ENCODE data around the gene DGCR6L.
"Not testable (repeated sequence)": the region's sequence is repeated elsewhere in the genome, so short reads cannot be mapped to it uniquely, and the experiment has no call there.

Gene DGCR6L

DNA sequence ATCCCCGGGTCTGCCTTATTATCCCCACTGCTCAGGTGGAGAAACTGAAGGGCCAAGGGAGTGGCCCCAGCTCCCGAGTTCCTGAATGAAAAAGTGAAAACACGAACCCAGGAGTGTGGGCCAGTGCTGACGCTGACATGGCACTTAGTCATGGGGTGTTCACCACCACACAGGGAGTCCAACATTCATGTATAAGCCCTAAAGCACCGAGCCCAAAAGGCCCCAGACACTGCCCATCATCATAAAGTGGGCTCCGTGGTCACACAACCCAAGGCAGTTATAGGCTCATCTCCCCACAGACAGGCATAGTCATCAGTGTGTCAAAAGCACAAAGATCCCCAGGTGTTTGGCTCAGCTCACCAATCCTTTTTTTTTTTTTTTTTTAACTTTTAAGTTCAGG lies 32.7 kb upstream of the DGCR6L start:
- H3K9me3 Mint-ChIP-seq; H3K27ac Mint-ChIP-seq; H3K4me3 Mint-ChIP-seq; H3K4me1 Mint-ChIP-seq (ENCODE audit: low read depth); H3K27me3 Mint-ChIP-seq (ENCODE audit: low read depth); H3K36me3 Mint-ChIP-seq (ENCODE audit: low read depth): not testable (repeated sequence)

DNA sequence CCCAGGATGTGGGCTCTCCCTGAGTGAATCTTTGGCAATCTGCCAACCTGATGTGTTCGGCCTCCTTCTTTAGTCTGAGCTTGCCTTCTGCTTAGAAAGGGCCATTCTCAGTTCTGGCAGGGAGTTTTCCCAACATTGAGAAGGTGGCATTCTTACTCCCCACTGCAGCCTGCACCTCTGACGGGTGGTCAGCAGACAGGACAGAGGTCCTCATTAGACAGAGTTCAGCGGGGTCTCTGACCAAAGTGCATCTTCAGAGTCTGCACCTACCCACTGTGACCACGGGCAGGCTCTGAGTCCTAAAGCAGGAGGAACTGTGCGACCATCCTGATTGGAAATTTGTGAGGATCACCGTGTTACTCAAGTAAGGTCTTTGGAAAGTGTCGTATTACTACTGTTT lies 26.7 kb upstream of the DGCR6L start:
- H3K4me1 Mint-ChIP-seq (ENCODE audit: low read depth); H3K27me3 Mint-ChIP-seq (ENCODE audit: low read depth); H3K4me3 Mint-ChIP-seq; H3K9me3 Mint-ChIP-seq; H3K36me3 Mint-ChIP-seq (ENCODE audit: low read depth); H3K27ac Mint-ChIP-seq: not testable (repeated sequence)

DNA sequence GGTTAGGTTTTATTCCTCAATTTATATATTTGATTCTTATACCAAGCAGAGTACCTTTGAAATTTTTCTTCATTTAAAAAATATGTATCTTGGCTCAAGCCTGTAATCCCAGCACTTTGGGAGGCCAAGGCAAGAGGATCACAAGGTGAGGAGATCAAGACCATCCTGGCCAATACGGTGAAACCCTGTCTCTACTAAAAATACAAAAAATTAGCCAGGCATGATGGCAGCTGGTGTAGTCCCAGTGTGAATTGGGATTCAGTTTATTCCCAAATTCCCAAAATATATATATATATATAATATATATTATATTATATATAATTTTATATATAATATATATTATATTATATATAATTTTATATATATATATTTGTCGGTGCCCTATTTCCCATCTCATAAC lies 18.4 kb upstream of the DGCR6L start:
- H3K36me3 Mint-ChIP-seq (ENCODE audit: low read depth); H3K9me3 Mint-ChIP-seq; H3K4me3 Mint-ChIP-seq; H3K27ac Mint-ChIP-seq; H3K4me1 Mint-ChIP-seq (ENCODE audit: low read depth); H3K27me3 Mint-ChIP-seq (ENCODE audit: low read depth): not testable (repeated sequence)

DNA sequence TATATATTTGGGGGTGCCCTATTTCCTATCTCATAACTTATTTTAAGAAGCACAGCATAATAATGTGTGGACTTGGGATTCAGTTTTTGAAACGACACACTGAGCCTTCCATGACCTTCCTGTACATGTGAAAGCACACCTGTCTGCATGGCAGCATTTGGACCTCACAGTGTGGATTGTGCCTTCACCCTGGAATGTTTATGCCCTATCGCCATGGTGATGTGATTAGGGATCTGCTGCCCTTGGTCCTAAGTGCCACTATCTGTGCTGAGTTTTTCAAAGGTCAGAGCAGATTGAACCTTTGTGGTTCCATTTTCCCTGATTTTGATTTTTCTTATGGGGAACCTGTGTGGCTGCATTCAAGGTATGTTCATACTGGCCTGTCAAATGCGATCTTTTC lies 17.9 kb upstream of the DGCR6L start:
- not testable (repeated sequence) for H3K4me1 Mint-ChIP-seq (ENCODE audit: low read depth); H3K27ac Mint-ChIP-seq; H3K36me3 Mint-ChIP-seq (ENCODE audit: low read depth); H3K27me3 Mint-ChIP-seq (ENCODE audit: low read depth); H3K9me3 Mint-ChIP-seq; H3K4me3 Mint-ChIP-seq

DNA sequence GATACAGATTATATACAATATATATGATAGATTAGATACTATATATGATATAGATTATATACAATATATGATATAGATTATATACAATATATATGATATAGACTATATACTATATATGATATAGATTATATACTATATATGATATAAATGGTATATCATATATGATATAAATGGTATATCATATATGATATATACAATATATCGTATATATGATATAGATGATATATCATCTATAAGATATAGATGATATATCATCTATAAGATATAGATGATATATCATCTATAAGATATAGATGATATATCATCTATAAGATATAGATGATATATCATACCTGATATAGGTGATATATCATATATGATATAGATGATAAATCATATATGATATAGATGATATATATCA lies 16.7 kb upstream of the DGCR6L start:
- H3K36me3 Mint-ChIP-seq (ENCODE audit: low read depth); H3K4me1 Mint-ChIP-seq (ENCODE audit: low read depth); H3K27me3 Mint-ChIP-seq (ENCODE audit: low read depth); H3K4me3 Mint-ChIP-seq; H3K9me3 Mint-ChIP-seq; H3K27ac Mint-ChIP-seq: not testable (repeated sequence)

DNA sequence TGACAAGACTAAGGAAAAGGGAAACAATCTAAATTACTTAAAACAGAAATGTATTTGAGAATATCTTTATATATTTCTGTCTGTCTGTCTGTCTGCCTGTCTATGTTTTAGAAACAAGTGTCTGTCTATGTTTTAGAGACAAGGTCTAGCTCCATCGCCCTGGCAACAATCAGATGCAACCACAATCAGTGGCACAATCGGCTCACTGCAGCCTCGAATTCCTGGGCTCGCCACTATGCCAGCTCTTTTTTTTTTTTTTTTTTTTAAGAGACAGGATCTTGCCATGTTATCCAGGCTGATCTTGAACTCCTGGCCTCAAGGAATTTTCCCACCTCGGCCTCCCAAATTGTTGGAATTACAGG lies 8.7 kb upstream of the DGCR6L start:
- not testable (repeated sequence) for H3K9me3 Mint-ChIP-seq
- peak overlapping the region; percentile 88 for H3K27ac Mint-ChIP-seq

DNA sequence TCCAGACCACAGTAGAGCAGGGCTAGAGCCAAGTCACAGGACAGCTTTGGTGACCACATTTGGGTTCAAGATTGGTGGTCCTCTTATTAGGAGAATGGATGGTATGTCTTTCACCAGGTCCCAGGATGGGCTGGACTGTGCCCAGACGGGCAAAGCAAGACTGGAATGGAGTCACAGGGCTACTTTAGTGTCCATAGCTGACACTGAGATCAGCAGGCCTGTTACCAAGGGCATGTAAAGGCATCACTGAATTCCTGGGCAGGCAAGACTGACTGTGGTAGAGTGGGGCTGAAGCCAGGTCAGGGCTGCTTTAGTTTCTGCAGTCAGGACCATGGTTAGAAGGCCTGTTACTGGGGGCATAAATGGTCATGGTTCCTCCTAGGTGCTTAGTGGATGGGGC lies 6.1 kb upstream of the DGCR6L start:
- peak overlapping the region; percentile 57 for H3K27ac Mint-ChIP-seq
- H3K36me3 Mint-ChIP-seq (ENCODE audit: low read depth), result not testable (repeated sequence)

More for the DNA sequence above, 8.7 kb upstream of the DGCR6L start:
- not testable (repeated sequence) for H3K36me3 Mint-ChIP-seq (ENCODE audit: low read depth); H3K27me3 Mint-ChIP-seq (ENCODE audit: low read depth)
- Mint-ChIP-seq H3K4me3 (peak overlapping the region; percentile 75), H3K4me1 (ENCODE audit: low read depth) (peaks cover 15% of the 10 kb centered on the region)

DNA sequence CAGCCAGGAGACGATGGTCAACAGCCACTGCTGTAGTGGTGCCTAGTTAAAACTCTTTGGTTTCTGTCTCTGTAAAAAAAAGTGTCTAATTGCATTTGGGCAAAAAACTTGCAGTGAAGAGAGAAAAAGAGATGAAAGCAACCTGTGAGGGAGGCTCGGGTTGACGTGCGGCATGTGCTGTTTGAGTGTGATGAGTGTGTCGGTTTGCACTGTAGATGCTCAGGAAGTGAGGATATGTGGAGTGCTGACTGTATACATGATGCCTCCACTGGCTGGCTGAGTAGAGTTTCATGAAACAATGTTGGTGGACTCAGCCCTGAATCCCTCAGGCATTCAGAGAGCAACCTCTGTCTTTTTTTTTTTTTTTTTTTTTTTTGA lies 4.3 kb upstream of the DGCR6L start:
- Mint-ChIP-seq H3K9me3 (no peaks in the 10 kb centered on the region), H3K4me1 (ENCODE audit: low read depth) (peaks cover 39% of the 10 kb centered on the region), H3K27ac (peak overlapping the region; percentile 87), H3K36me3 (ENCODE audit: low read depth) (peaks cover 1% of the 10 kb centered on the region), H3K27me3 (ENCODE audit: low read depth) (no peaks in the 10 kb centered on the region), H3K4me3 (peak overlapping the region; percentile 30)

More for the DNA sequence above, 6.1 kb upstream of the DGCR6L start:
- H3K4me1 Mint-ChIP-seq (ENCODE audit: low read depth), result peaks cover 30% of the 10 kb centered on the region
- not testable (repeated sequence) for H3K27me3 Mint-ChIP-seq (ENCODE audit: low read depth); H3K9me3 Mint-ChIP-seq; H3K4me3 Mint-ChIP-seq

DNA sequence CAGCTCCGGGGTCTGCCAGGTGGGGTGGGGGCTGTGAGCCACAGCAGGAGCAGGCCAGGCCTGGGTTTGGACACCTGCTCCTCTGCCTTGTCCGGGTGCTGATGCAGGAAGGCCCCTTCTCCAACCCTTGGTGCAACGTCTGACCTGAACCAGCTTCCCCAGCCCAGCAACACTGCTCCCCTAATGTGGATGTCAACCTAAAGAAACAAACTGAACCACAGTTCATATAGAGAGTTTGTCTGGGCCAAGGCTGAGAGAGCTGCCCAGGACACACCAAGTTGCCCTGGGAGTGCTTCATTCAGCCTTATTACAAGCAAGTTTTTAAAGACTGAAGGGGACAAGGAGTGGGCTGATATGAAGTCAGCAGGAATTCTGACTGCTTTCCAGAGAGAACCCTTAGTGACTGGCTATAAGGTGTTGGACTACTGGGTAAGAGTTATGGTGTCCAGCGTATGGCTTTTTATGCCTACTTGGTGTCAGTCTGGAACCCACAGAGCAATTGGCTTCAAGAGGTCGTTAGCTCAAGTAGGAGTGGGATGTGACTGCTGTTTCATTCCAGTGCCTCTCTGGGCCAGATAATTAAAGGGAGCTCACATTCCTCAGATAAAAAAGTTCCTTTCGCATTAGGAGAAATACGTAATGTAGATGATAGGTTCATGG lies 1.8 kb upstream of the DGCR6L start:
- Mint-ChIP-seq H3K4me3 (peak overlapping the region; percentile 53), H3K27ac (peak overlapping the region; percentile 16), H3K4me1 (ENCODE audit: low read depth) (peaks cover 46% of the 10 kb centered on the region)
- H3K27me3 Mint-ChIP-seq (ENCODE audit: low read depth); H3K36me3 Mint-ChIP-seq (ENCODE audit: low read depth); H3K9me3 Mint-ChIP-seq: not testable (repeated sequence)

DNA sequence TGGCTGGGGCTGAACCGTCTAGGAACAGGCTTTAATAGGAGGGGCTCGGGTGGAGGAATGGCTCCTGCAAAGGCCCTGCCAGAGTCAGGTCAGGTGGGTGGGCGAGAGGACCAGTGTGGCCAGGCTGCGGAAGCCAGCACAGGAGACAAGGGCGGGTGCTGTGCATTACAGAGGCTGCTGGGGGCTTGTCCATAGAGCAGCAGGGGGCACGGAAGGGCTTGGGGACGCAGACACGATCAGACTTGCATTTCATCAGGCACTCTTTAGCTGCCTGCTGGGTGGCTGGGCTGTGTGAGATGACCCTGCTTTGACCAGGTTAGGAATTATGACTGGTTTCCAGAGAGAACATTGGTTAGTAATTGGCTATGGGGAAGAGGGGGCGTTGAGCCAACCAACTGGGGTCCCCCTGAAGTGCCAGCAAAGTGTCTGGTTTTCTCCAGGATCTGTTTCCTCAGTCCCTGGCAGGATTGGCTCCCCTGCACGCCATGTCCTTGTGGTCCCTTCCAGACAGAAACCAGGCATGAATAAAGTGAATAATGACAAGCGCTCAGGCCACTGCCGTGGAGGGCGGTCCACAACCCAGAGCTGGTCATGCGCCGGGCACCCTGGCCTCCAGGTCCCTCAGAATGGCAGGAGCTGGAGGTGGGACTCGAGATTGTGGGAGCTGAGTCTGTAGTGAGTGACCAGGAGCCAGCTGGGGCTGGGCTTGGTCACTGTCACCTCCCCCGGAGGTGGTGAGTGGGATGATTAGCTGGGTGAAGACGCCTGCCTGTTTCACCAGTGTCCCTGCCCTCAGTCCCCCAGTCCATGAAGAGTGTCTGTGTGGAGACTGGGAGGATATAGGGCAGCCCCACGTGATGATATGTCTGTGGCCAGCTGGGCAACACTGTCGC lies 1.0 kb upstream of the DGCR6L start:
- peak overlapping the region; percentile 64 for H3K27ac Mint-ChIP-seq
- H3K4me3 Mint-ChIP-seq, result peak overlapping the region; percentile 93
- peaks cover 45% of the 10 kb centered on the region for H3K4me1 Mint-ChIP-seq (ENCODE audit: low read depth)
- not testable (repeated sequence) for H3K36me3 Mint-ChIP-seq (ENCODE audit: low read depth); H3K9me3 Mint-ChIP-seq; H3K27me3 Mint-ChIP-seq (ENCODE audit: low read depth)

DNA sequence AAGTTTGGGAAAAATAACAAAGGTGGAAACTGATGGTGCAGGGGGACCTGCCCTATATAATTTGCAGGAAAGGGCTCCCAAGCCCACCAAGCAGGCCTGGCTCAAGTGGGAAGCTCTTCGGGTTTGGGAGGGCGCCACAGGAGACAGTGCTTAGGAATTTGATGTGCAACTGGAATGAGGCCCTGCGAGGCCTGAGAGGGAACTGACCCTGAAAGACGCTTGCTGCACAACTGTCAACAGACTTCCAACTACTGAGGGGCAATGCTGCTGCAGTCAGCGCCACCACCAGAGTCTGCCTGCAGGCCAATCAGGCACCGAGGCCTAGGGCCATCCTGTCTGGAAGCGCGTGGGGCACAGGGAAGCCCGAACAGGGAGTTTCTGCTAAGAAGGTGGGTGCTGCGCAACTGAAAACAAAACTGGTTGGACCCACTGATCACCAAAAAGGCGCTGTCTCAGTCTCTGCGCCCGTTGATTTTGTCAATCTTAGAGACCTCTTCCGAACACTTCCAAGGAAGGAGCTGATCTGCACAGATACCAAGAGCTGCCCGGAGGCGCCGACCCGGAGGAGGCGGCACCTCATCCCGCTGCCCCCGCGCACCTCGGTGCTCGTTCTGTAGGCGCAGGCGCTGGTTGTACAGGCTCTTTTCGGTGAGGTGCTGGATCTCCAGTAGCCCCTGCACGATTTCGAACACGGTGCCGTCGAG lies 667 bp downstream of the DGCR6L start:
- Mint-ChIP-seq H3K4me1 (ENCODE audit: low read depth) (peaks cover 44% of the 10 kb centered on the region), H3K4me3 (peak overlapping the region; percentile 93), H3K27me3 (ENCODE audit: low read depth) (no peaks in the 10 kb centered on the region)

DNA sequence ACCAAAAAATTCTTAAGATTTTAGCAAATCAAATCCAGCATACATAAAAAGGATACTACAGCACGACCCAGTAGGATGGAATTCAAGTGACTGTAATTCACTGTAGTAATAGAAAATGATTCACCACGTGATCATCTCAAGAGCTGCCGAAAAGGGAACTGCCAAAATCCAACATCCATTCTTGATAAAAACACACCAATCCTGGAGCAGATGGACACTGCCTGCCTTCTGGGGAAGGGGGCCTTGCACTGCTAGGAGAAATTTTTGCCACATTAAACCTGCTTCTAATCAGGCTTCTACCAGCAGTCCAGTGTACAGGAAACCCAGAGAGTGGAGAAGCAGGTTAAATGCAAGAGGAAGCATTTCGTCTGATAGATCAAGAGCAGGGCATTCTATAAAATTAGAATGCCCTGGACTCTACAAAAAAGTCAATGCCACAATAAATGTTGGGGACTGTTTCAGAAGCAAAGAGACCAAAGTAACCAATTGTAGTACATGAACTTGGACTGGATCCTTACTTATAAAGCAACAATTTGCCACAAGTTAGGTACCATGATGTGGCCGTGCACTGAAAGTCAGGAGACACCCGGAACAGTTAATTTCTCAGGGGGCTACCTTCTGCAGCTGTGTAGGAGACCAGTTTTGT lies 1.7 kb downstream of the DGCR6L start:
- Mint-ChIP-seq H3K4me1 (ENCODE audit: low read depth) (peaks cover 35% of the 10 kb centered on the region), H3K4me3 (peak overlapping the region; percentile 93)
- not testable (repeated sequence) for H3K27ac Mint-ChIP-seq; H3K27me3 Mint-ChIP-seq (ENCODE audit: low read depth); H3K36me3 Mint-ChIP-seq (ENCODE audit: low read depth); H3K9me3 Mint-ChIP-seq

More for the DNA sequence above, 667 bp downstream of the DGCR6L start:
- peak overlapping the region; percentile 77 for H3K27ac Mint-ChIP-seq
- H3K9me3 Mint-ChIP-seq, result no peaks in the 10 kb centered on the region
- no peaks in the 10 kb centered on the region for H3K36me3 Mint-ChIP-seq (ENCODE audit: low read depth)

DNA sequence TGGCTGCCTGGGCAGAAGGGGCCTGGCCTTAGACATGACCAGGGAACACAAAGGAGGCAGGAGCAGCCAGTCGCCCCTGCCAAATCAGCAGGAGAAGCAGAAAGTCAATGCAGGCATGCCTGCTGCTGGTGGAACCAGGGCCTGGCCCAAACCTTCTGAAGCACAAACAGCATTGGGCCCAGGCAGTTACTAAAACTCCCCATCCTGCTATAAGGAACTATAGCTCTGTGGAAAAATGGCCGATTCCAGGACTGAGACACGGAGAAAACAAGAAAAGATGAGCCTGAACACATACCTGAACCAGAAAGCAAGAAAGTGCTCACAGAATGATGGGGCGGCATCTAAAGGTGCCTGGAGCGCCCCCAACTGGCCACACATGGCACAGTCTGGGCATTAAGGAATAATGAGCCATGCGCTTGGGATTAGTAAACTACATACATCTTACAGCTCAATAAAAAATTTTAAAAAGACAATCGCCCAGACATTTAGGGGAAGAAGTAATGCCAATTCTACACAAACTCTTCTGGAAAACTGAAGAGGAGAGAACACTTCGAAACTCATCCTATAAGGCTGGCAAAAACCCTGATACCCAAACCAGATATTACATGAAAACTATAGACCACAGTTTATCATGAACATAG lies 2.3 kb downstream of the DGCR6L start:
- H3K9me3 Mint-ChIP-seq; H3K36me3 Mint-ChIP-seq (ENCODE audit: low read depth); H3K27me3 Mint-ChIP-seq (ENCODE audit: low read depth); H3K27ac Mint-ChIP-seq: not testable (repeated sequence)
- Mint-ChIP-seq H3K4me3 (peak overlapping the region; percentile 93), H3K4me1 (ENCODE audit: low read depth) (peaks cover 28% of the 10 kb centered on the region)

DNA sequence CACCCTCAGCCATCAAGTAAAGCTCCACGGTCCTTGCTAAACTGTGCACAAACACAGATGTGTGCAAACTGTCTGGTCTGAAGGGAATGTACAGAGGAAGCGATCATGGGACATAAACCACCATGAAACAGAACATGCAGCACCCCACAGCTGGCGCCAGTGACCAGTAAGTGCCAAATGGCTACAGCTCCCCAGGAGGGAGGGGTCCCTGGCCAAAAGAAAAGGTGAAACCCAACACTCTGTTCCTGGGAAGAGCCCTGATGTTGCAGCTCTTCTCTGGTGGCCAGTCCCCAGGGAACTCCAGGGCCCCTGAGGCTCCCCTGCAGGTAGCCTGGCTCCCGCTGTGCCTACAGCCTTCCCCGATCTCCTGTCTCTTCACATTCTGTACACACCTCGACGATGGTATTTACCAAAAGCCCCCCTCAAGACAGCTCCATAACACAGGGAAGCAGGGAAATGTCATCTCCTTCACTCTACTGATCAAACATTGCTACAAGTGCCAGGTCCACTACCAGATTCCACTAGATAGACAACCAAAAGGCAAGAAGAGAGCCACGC lies 2.9 kb downstream of the DGCR6L start:
- no peak overlapping the region for H3K4me3 Mint-ChIP-seq
- H3K36me3 Mint-ChIP-seq (ENCODE audit: low read depth), result no peaks in the 10 kb centered on the region
- H3K4me1 Mint-ChIP-seq (ENCODE audit: low read depth), result peaks cover 27% of the 10 kb centered on the region
- no peak overlapping the region for H3K27ac Mint-ChIP-seq
- H3K27me3 Mint-ChIP-seq (ENCODE audit: low read depth), result no peaks in the 10 kb centered on the region
- H3K9me3 Mint-ChIP-seq, result no peaks in the 10 kb centered on the region

All from T-helper 1 cell treated with Interleukin-12 subunit alpha and Interleukin-12 subunit beta and Interleukin-4 antibody, amounts not matched to agents 30 μg/mL and 1 μg/mL, for 36 hours (primary cell).